Measurements from ENCODE around the gene FBXL7.

GRCh38 chr5:15647251-15647650 lies 147.3 kb downstream of the FBXL7 start:
- no peak for TF ChIP-seq PATZ1 (CRISPR knock-in tag; IDR thresholded peaks at IDR 0.05; ENCODE audit: borderline replicate concordance)
- no peak for TF ChIP-seq ZNF565 (CRISPR knock-in tag; conservative IDR thresholded peaks at IDR 0.05; ENCODE audit: low read depth)
- TF ChIP-seq BACH2 (CRISPR knock-in tag; IDR thresholded peaks at IDR 0.05; ENCODE audit: borderline replicate concordance) = no peak
- TF ChIP-seq ZFP3 (CRISPR knock-in tag; IDR thresholded peaks at IDR 0.05) = no peak
- TF ChIP-seq ZFP30 (CRISPR knock-in tag; IDR thresholded peaks at IDR 0.05) = no peak
- TF ChIP-seq ZNF70 (CRISPR knock-in tag; IDR thresholded peaks at IDR 0.05) = no peak
